A673 (cell line): Measurements from ENCODE around the gene HDDC2. TPM values are rescaled to one million over a fixed set of nuclear protein-coding genes. Genes with fewer than 3 reads are reported as not detected.

Experiments used
- BruUV-seq: library from RNA; stranded (reverse); fragments of 400-500 nt; replicated peaks from 2 replicates; lab custom pipeline; 2021; lab: Mats Ljungman, UMichigan
- CTCF ChIA-PET: fragments of 300-600 bp; sonication (Branson Sonifier 250); formaldehyde crosslinking; loops from one replicate; lab custom pipeline; 2022; ENCODE audit warnings: antibody characterized with exemption; lab: Charles Lee
- POLR2A ChIA-PET: fragments of 300-600 bp; sonication (Branson Sonifier 250); formaldehyde crosslinking; loops from one replicate; lab custom pipeline; 2022; ENCODE audit warnings: antibody characterized with exemption; ENCODE audit not compliant: low non-redundant PET; lab: Charles Lee
- DNase-seq: peaks from one replicate; pipeline ENCODE4 v3.0.0-alpha.2; 2015; ENCODE audit warnings: low spot score
- H3K27ac ChIP-seq: fragments of 200-600 bp; sonication (generic); 2 replicates; pipeline ENCODE4 v1.5.1; 2016; ENCODE audit warnings: mixed run types, low read depth, mild to moderate bottlenecking, mixed read lengths, antibody characterized with exemption, low read length; ENCODE audit not compliant: poor library complexity, severe bottlenecking
- H3K27me3 ChIP-seq: fragments of 200-600 bp; sonication (generic); replicated peaks from 2 replicates; pipeline ENCODE4 v1.6.1; 2017; ENCODE audit warnings: mixed run types, low read depth, mild to moderate bottlenecking, mixed read lengths, antibody characterized with exemption, low read length; ENCODE audit not compliant: insufficient read depth, poor library complexity
- H3K36me3 ChIP-seq: fragments of 200-600 bp; sonication (generic); 2 replicates; pipeline ENCODE4 v1.6.1; 2016; ENCODE audit warnings: mixed run types, mild to moderate bottlenecking, mixed read lengths, antibody characterized with exemption, low read length; ENCODE audit not compliant: insufficient read depth, poor library complexity, severe bottlenecking
- H3K4me1 ChIP-seq: fragments of 200-600 bp; sonication (generic); 2 replicates; pipeline ENCODE4 v1.6.1; 2017; ENCODE audit warnings: mixed run types, mild to moderate bottlenecking, mixed read lengths, antibody characterized with exemption, low read length; ENCODE audit not compliant: insufficient read depth, poor library complexity, severe bottlenecking
- H3K4me3 ChIP-seq: fragments of 200-600 bp; sonication (generic); 2 replicates; pipeline ENCODE4 v1.5.1; 2016; ENCODE audit warnings: low read depth, mixed run types, mild to moderate bottlenecking, mixed read lengths, low read length; ENCODE audit not compliant: poor library complexity, severe bottlenecking
- H3K9me3 ChIP-seq: fragments of 200-600 bp; sonication (generic); 2 replicates; pipeline ENCODE4 v1.6.1; 2016; ENCODE audit warnings: mixed run types, low read depth, mild to moderate bottlenecking, mixed read lengths, antibody characterized with exemption, low read length; ENCODE audit not compliant: poor library complexity, severe bottlenecking
- CTCF ChIP-seq: fragments of 300-800, 200-600 bp; sonication (generic); conservative IDR thresholded peaks from 2 replicates; pipeline ENCODE4 v1.5.1; 2017; ENCODE audit warnings: low read depth, mild to moderate bottlenecking, antibody characterized with exemption, low read length, moderate library complexity, mixed read lengths
- EZH2 ChIP-seq: fragments of 200-600 bp; sonication (generic); IDR thresholded peaks from 2 replicates; pipeline ENCODE4 v1.6.1; 2017; ENCODE audit warnings: borderline replicate concordance, low read depth, mild to moderate bottlenecking, mixed read lengths, antibody characterized with exemption, low read length; ENCODE audit not compliant: poor library complexity, severe bottlenecking
- intact Hi-C: fragments of 100-400 bp; cut with micrococcal nuclease; formaldehyde crosslinking; loops from one replicate; pipeline ENCODE4 v1.10.0; 2022; ENCODE audit not compliant: unreplicated experiment
- total RNA-seq: library from RNA; stranded (reverse); gene quantifications from 2 replicates; pipeline ENCODE4 v1.2.3, GENCODE V29; 2021

The HDDC2 gene
- total RNA-seq, 1 experiment from 2014 or later: 87.6 TPM

GRCh38 chr6:125277838-125278237, 23.9 kb downstream of the HDDC2 start:
- no peak overlapping the region for H3K4me3 ChIP-seq
- intact Hi-C loops: no loop called here
- CTCF ChIA-PET: no interaction called here
- BruUV-seq: no TSS peak
- POLR2A ChIA-PET: no interaction called here
- no peaks in the 10 kb centered on the region for H3K4me1 ChIP-seq
- no peak for DNase-seq
- H3K27ac ChIP-seq: no peak overlapping the region
- no peaks in the 10 kb centered on the region for H3K9me3 ChIP-seq
- no peak for TF ChIP-seq EZH2
- TF ChIP-seq CTCF: no peak
- H3K36me3 ChIP-seq: peaks cover 24% of the 10 kb centered on the region
- H3K27me3 ChIP-seq: no peaks in the 10 kb centered on the region

DNA sequence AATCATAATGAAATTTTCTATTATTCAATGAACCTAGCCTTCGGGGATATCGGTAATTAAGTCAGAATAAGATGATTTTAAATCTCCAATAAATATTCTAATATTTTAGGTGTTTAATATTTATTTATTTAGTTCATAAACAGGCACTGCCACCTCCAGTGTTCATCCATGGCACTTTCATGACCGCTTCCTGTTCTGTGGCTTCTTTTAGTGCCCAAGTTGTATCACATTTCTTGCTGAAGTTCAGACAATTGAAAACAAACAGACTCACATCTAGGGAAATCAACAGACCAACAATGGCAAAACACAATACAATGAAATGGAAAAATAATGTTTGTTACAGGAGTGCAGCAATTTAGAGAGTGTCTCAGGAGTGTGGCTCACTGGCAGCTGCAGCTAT, 26.0 kb downstream of the HDDC2 start:
- no peak for DNase-seq
- Histone ChIP-seq H3K9me3 (no peaks in the 10 kb centered on the region), H3K36me3 (peaks cover 24% of the 10 kb centered on the region), H3K4me1 (no peaks in the 10 kb centered on the region), H3K4me3 (no peak overlapping the region), H3K27ac (no peak overlapping the region), H3K27me3 (no peaks in the 10 kb centered on the region)
- intact Hi-C loops: no loop called here
- CTCF ChIA-PET: interaction anchor here (1.0 kb wide), 1 partner anchor 406 kb away, joined by 3 read pairs; no protein-coding TSS in a partner anchor
- TF ChIP-seq EZH2 (no peak), CTCF (no peak)
- BruUV-seq: no TSS peak
- POLR2A ChIA-PET: no interaction called here

DNA sequence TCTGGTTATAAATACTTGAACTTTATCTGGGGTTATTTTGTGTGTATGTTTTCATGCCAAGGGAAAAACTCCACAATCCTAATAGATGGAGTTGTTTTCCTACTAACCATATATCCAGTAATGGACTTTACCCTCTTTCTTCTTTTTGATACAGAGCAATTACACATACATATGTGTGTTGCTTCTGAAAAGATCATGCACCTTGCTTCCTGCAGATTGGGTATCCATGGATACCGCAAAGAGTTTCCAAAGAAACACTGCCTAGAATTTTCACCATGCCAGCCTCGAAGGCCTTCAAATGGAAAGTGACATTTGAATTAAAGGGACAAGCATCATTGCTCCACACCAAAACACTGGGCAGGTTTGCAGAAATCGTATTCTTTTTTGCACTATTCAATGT, 26.8 kb downstream of the HDDC2 start:
- H3K36me3 ChIP-seq: peaks cover 18% of the 10 kb centered on the region
- no peak for TF ChIP-seq EZH2
- no peaks in the 10 kb centered on the region for H3K4me1 ChIP-seq
- intact Hi-C loops: no loop called here
- CTCF ChIA-PET: no interaction called here
- no peaks in the 10 kb centered on the region for H3K27me3 ChIP-seq
- H3K4me3 ChIP-seq: no peak overlapping the region
- H3K9me3 ChIP-seq: no peaks in the 10 kb centered on the region
- BruUV-seq: no TSS peak
- no peak for DNase-seq
- no peak overlapping the region for H3K27ac ChIP-seq
- POLR2A ChIA-PET: no interaction called here

GRCh38 chr6:125273965-125274364, 27.8 kb downstream of the HDDC2 start:
- intact Hi-C loops: no loop called here
- Histone ChIP-seq H3K9me3 (no peaks in the 10 kb centered on the region), H3K27me3 (no peaks in the 10 kb centered on the region), H3K4me1 (no peaks in the 10 kb centered on the region), H3K36me3 (peaks cover 18% of the 10 kb centered on the region), H3K4me3 (no peak overlapping the region), H3K27ac (no peak overlapping the region)
- ChIA-PET CTCF (no interaction called here), POLR2A (no interaction called here)
- no TSS peak for BruUV-seq
- TF ChIP-seq CTCF (no peak), EZH2 (no peak)
- no peak for DNase-seq
